ENCODE data around the gene AGR3.

DNA sequence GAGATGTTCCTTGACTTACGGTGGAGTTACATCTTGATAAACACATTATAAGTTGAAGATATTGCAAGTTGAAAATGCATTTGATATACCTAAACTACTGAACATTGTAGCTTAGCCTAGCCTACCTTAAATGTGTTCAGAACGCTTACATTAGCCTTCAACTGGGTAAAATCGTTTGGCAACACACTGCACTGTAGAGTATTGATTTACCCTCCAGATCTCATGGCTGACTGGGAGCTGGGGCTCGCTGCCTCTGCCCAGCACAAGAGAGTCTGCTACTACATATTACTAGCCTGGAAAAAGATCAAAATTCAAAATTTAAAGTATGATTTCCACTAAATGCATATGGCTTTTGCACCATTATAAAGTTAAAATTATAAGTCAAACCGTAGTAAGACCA lies 7.5 kb upstream of the AGR3 start:
- TF ChIP-seq, protein P1, sequence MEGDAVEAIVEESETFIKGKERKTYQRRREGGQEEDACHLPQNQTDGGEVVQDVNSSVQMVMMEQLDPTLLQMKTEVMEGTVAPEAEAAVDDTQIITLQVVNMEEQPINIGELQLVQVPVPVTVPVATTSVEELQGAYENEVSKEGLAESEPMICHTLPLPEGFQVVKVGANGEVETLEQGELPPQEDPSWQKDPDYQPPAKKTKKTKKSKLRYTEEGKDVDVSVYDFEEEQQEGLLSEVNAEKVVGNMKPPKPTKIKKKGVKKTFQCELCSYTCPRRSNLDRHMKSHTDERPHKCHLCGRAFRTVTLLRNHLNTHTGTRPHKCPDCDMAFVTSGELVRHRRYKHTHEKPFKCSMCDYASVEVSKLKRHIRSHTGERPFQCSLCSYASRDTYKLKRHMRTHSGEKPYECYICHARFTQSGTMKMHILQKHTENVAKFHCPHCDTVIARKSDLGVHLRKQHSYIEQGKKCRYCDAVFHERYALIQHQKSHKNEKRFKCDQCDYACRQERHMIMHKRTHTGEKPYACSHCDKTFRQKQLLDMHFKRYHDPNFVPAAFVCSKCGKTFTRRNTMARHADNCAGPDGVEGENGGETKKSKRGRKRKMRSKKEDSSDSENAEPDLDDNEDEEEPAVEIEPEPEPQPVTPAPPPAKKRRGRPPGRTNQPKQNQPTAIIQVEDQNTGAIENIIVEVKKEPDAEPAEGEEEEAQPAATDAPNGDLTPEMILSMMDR (IDR thresholded peaks at IDR 0.05; ENCODE audit: poor library complexity, severe bottlenecking): no peak
- TF ChIP-seq, protein P2, sequence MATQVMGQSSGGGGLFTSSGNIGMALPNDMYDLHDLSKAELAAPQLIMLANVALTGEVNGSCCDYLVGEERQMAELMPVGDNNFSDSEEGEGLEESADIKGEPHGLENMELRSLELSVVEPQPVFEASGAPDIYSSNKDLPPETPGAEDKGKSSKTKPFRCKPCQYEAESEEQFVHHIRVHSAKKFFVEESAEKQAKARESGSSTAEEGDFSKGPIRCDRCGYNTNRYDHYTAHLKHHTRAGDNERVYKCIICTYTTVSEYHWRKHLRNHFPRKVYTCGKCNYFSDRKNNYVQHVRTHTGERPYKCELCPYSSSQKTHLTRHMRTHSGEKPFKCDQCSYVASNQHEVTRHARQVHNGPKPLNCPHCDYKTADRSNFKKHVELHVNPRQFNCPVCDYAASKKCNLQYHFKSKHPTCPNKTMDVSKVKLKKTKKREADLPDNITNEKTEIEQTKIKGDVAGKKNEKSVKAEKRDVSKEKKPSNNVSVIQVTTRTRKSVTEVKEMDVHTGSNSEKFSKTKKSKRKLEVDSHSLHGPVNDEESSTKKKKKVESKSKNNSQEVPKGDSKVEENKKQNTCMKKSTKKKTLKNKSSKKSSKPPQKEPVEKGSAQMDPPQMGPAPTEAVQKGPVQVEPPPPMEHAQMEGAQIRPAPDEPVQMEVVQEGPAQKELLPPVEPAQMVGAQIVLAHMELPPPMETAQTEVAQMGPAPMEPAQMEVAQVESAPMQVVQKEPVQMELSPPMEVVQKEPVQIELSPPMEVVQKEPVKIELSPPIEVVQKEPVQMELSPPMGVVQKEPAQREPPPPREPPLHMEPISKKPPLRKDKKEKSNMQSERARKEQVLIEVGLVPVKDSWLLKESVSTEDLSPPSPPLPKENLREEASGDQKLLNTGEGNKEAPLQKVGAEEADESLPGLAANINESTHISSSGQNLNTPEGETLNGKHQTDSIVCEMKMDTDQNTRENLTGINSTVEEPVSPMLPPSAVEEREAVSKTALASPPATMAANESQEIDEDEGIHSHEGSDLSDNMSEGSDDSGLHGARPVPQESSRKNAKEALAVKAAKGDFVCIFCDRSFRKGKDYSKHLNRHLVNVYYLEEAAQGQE (IDR thresholded peaks at IDR 0.05; ENCODE audit: borderline replicate concordance): no peak
- TF ChIP-seq EP300 (conservative IDR thresholded peaks at IDR 0.05; ENCODE audit: poor library complexity, severe bottlenecking) (no peak), RAD21 (conservative IDR thresholded peaks at IDR 0.05) (no peak), TAF1 (IDR thresholded peaks at IDR 0.05; ENCODE audit: low read depth) (no peak)

All from neural cell (in vitro differentiated cells).